ENCODE results near the gene MSX1. TPM values are rescaled to one million over a fixed set of nuclear protein-coding genes. Genes with fewer than 3 reads are reported as not detected.

Gene MSX1
- total and polyA plus RNA-seq, 11 donors, result 2.2 to 7.4 (median 4.2) TPM

DNA sequence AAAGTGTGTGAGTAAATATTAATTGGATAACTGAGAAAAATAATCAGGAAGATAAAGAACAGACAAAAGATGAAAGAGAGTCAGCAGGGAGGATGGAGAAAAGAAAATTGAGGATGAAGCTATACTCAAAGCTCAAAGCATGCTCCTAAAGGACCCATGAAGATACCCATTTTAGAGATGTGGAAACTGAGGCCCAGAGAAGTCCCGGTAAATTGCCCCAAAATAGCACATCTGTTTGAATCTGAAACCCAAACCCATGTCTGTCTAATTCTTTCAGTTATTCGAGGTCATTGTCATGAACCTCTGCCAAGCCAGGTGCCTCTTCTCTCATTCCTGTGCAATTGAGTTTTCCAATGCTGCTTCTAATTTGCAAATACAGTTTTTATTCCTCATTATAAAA is 29.6 kb upstream of the MSX1 start:
- TF ChIP-seq, protein P1, sequence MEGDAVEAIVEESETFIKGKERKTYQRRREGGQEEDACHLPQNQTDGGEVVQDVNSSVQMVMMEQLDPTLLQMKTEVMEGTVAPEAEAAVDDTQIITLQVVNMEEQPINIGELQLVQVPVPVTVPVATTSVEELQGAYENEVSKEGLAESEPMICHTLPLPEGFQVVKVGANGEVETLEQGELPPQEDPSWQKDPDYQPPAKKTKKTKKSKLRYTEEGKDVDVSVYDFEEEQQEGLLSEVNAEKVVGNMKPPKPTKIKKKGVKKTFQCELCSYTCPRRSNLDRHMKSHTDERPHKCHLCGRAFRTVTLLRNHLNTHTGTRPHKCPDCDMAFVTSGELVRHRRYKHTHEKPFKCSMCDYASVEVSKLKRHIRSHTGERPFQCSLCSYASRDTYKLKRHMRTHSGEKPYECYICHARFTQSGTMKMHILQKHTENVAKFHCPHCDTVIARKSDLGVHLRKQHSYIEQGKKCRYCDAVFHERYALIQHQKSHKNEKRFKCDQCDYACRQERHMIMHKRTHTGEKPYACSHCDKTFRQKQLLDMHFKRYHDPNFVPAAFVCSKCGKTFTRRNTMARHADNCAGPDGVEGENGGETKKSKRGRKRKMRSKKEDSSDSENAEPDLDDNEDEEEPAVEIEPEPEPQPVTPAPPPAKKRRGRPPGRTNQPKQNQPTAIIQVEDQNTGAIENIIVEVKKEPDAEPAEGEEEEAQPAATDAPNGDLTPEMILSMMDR (IDR thresholded peaks at IDR 0.05), result no peak
- TF ChIP-seq POLR2A (IDR thresholded peaks at IDR 0.05), result no peak
- intact Hi-C loops (cut with DNase I), result no loop called here
- ATAC-seq (no peak), DNase-seq (no peak)
- H3K27me3 ChIP-seq, result peaks cover 0 to 7% (median 0%) of the 10 kb centered on the region in 9 donors
- H3K36me3 ChIP-seq, result no peaks in the 10 kb centered on the region
- H3K27ac ChIP-seq, result no peak overlapping the region
- 81 to 89% (median 87%) methylated on average over 2 of the region's 2 CpGs for WGBS, 4 donors
- H3K4me3 ChIP-seq, result no peak overlapping the region
- no peaks in the 10 kb centered on the region for H3K4me1 ChIP-seq
- no peaks in the 10 kb centered on the region for H3K9me3 ChIP-seq

DNA sequence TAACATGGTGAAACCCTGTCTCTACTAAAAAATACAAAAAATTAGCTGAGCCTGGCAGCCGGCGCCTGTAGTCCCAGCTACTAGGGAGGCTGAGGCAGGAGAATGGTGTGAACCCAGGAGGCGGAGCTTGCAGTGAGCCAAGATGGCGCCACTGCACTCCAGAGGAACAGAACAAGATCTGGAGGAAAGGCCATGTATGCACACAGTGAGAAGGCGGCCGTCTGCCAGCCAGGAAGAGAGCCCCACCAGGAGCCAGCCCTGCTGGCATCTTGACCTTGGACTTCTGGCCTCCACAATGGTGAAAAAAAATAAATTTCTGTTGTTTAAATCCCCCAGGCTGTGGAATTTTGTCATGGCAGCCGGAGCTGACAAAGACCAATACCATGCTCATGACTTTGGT is 28.2 kb upstream of the MSX1 start:
- H3K4me1 ChIP-seq, result no peaks in the 10 kb centered on the region
- no peaks in the 10 kb centered on the region for H3K36me3 ChIP-seq
- H3K27ac ChIP-seq, result no peak overlapping the region
- TF ChIP-seq, protein P1 (IDR thresholded peaks at IDR 0.05), result no peak
- TF ChIP-seq POLR2A (IDR thresholded peaks at IDR 0.05), result no peak
- 84 to 89% (median 87%) methylated on average over 5 to 7 of the region's 7 CpGs for WGBS, 4 donors
- ATAC-seq (no peak), DNase-seq (no peak)
- H3K9me3 ChIP-seq, result peaks cover 0 to 9% (median 0%) of the 10 kb centered on the region in 12 donors
- intact Hi-C loops (cut with DNase I), result no loop called here
- no peak overlapping the region for H3K4me3 ChIP-seq
- peaks cover 0 to 7% (median 0%) of the 10 kb centered on the region in 9 donors for H3K27me3 ChIP-seq

DNA sequence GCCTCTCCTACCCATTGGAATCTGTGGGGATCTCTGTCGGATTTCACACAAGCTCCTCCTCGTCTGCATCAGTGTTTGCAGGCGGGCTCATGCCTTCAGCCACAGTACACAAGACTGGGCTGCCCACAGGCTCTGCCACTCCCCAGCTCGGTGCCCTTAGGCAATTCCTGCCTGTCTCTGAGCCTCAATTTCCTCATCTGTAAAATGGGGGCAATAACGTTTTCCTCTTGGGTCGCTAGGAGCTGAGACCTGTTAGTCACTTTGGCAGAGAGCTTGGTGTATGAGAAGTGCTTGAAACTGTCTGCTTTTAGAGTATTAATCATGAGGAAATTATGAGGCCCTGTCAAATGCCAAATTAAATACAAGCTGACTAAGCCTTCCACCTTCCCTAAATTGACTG is 27.6 kb upstream of the MSX1 start:
- no peak for TF ChIP-seq POLR2A (IDR thresholded peaks at IDR 0.05)
- TF ChIP-seq, protein P1 (IDR thresholded peaks at IDR 0.05), result no peak
- ATAC-seq (no peak), DNase-seq (no peak)
- Histone ChIP-seq H3K27ac (no peak overlapping the region), H3K4me1 (no peaks in the 10 kb centered on the region), H3K9me3 (peaks cover 0 to 9% (median 0%) of the 10 kb centered on the region in 12 donors), H3K36me3 (no peaks in the 10 kb centered on the region), H3K4me3 (no peak overlapping the region), H3K27me3 (peaks cover 0 to 7% (median 0%) of the 10 kb centered on the region in 9 donors)
- 84 to 91% (median 89%) methylated on average over 6 of the region's 6 CpGs for WGBS, 4 donors
- intact Hi-C loops (cut with DNase I), result no loop called here

DNA sequence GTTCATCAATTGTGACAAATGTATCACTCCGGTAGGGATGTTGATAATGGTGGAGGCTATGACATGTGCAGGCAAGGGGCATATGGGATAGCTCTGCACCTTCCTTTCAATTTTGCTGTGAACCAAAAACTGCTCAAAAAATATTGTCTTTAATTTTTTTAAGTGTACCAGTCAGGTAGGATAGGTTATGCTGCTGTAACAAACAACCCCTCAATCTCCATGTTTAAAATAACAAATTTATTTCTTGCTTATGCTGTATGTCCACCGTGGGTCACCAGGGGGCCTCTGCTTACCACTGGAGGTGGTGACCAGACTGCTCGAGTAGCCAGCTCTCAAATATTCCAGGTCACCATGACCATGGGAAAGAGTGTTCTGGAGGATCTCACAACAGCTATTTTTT is 23.4 kb upstream of the MSX1 start:
- no peak for TF ChIP-seq POLR2A (IDR thresholded peaks at IDR 0.05)
- TF ChIP-seq, protein P1 (IDR thresholded peaks at IDR 0.05), result no peak

More for the DNA sequence above, 23.4 kb upstream of the MSX1 start:
- Histone ChIP-seq H3K4me3 (no peak overlapping the region), H3K27ac (no peak overlapping the region), H3K27me3 (peaks cover 0 to 17% (median 7%) of the 10 kb centered on the region in 9 donors), H3K4me1 (no peaks in the 10 kb centered on the region), H3K36me3 (no peaks in the 10 kb centered on the region), H3K9me3 (peaks cover 0 to 9% (median 0%) of the 10 kb centered on the region in 12 donors)
- DNase-seq, result no peak
- intact Hi-C loops (cut with DNase I), result no loop called here
- ATAC-seq, result no peak
- WGBS, 4 donors, result 80 to 87% (median 83%) methylated on average over 3 of the region's 3 CpGs

All from heart left ventricle (tissue), 16 donors.